GM12872 (cell line): ENCODE measurements around the gene BDH1.

Source experiments
- TF ChIP-seq, protein P1 (sequence below): IDR thresholded peaks from 3 replicates; pipeline ENCODE4 v1.5.1; 2011; ENCODE audit warnings: low read depth, mild to moderate bottlenecking, low read length, moderate library complexity; ENCODE audit not compliant: insufficient read depth

Gene BDH1

DNA sequence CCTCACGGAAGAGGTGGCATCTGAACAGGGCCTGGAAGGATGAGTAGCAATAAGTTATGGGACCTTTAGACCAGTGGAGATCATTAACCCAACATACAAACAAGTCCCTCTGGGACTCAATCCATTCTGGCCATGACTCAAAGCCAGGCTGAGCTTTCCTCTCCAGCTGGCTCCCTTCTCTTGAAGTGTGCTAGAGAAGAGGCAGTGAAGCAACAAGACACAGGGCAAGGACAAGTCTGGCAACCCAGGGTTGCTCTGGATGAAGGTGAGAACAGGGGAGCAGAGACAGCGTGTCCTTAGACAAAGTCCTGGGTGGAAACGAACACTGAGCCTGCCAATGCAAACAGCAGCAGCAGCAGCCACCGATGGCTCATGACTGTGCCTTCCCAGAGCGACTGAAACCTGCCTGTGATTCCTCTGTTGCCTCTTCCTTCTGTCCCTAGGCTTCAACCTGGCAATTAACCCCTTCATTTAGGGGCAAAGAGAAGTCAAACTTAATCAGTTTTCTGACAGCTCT lies 86.8 kb downstream of the BDH1 start:
- TF ChIP-seq, protein P1, sequence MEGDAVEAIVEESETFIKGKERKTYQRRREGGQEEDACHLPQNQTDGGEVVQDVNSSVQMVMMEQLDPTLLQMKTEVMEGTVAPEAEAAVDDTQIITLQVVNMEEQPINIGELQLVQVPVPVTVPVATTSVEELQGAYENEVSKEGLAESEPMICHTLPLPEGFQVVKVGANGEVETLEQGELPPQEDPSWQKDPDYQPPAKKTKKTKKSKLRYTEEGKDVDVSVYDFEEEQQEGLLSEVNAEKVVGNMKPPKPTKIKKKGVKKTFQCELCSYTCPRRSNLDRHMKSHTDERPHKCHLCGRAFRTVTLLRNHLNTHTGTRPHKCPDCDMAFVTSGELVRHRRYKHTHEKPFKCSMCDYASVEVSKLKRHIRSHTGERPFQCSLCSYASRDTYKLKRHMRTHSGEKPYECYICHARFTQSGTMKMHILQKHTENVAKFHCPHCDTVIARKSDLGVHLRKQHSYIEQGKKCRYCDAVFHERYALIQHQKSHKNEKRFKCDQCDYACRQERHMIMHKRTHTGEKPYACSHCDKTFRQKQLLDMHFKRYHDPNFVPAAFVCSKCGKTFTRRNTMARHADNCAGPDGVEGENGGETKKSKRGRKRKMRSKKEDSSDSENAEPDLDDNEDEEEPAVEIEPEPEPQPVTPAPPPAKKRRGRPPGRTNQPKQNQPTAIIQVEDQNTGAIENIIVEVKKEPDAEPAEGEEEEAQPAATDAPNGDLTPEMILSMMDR: no peak

DNA sequence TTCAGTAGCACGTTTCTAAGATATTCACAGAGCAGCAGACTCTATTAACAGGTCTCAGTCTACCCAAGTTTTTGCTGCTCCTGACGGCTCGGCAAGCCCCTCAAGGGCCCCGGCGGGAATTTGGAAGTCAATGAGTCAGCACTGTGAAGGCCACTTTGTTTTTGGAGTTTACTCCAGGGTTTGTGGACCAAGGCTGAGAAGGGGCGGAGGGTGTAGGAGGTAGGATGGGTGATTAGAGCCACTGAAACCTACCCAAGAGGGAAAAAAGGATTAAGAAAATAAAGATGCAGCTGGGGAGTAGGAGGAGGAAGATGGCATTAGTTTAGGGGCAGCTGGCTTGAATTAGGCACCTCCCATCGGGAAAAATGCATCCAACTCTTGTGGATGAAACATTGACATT lies 87.6 kb downstream of the BDH1 start:
- TF ChIP-seq, protein P1: no peak

DNA sequence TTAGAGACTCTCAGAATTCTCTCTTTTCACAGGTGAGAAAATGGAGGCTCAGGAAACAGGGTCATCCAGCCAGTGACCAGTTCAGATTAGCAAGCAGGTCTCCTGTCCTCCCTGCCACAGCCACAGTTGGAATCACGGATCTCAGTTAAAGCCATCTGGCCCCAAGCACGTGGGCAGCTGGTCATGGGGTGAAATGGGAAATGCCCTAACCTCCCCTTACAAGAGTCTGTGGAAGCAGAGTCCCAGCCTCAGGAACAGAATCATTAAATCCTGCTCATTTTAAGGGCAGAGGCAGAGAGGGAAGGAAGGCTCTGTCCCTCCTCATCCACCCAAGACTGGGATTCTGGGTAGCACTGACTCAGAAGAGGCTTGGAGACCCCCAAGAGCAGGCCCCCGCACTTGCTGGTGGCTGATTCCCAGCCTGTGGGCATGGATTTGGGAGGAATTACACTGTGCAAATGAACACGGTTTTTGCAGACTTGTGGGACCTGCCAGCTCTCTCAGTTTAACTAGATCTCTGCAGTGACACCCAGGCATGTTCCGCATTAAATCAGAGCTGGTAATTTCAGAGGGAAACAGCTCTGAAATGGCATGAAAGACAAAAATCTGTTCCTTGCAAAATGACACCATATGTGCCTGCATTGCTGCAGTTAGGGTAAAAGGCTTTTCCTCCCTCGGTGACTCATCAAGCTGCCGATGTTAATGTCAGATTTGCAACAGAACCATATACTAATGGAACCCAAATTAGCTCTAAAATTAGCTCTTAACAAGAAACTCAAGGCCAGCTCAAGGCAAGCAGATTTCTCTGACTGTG lies 89.0 kb downstream of the BDH1 start:
- TF ChIP-seq, protein P1: no peak

DNA sequence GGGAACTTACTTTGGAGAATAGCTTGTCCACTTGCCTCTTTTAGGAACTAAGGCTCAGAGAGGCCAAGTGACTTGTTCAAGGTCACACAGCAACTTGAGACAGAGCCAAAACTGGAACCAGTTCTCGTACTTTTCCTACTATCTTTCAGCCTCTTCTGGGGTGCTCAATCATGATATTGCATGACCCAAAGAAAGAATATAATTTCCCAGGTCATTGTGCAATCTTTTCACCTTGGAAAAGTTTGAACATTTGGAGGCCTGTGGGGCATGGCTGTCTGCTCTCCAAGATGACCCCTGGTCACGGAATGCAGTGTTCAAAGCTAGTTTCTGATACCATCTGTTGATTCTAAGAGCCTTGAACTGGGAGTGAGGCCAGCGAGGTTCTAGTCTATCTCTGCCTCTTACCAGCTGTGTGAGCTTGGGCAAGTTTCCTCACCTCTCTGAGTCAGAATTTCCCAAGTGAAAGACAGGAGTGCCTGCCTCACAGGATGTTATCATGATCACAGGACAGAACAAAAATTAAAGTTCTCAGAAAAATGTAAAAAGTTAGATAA lies 89.7 kb downstream of the BDH1 start:
- TF ChIP-seq, protein P1: no peak

DNA sequence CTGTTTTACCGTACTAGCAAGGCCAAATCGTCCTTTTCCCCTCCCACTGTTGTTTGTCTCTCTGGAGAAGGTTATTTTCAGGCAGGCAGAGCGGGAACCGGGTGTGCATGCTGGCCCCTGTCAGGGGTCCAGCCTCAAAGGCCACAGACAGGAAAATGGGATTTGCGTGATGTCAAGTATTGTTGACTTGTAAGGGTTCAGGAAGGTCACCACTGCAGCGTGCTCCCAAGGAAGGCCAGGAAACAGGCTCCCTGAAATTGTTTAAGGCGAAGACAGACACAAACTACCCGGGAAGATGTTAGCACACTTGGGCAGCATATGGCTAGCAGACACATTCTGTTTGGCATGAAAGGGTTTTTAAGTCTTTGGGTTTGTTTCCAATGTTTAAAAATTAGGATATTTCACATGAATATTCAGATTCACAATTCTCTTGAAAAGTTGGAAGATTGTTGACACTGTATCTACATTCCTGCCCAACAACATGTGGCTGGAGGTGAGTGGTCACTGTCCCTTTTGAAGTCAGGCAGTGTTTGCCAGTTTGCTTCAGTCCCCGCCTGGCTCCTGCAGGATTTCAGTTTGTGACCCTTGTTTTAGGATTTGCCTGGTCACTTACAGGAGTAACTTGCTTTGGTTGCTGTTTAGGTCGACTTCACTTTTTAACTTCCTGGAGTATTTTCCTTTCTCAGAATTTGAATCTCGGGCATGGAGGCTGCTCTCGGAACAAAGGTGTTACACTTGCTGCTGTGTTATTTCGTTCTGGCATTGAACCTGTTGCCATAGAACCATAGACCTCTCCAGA lies 90.4 kb downstream of the BDH1 start:
- TF ChIP-seq, protein P1: no peak

DNA sequence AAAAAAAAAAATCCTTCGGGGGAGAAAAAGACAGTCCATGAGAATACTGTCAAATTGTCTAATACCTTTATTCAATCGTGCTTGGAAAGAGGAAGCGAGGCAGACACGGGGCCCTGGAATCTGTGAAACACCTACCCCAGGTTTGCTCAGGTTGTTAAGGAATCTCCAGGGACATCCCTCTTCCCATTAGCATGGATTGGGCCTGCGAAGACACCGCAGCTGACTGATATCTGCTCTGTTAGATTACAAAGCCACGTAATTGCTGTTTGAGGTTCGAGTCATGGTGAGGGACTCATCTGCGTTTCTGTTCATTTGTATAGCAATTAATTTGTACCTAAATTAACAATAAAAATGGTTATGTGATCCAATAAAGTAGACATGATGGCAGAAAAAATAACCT lies 91.0 kb downstream of the BDH1 start:
- TF ChIP-seq, protein P1: no peak

DNA sequence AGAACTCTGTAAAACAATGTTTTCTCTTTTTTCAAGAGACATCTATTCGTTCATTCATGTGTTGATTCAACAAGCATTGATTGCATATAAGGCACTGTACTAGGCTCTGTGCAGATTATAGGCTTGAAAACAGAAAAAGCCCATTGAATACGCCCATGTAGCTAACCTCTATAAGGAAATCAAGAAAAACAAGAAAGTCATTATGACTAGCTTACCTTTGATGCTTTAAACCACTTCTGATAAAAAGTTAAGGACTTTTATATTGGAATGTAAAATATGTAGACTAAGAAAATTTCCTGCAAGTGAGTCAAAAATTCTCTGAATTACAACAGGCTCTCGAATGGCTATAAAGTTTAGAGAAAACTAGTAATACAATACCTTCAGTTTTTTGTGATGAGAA lies 92.5 kb downstream of the BDH1 start:
- TF ChIP-seq, protein P1: no peak
